Immature natural killer cell (primary cell): ENCODE data around the gene PALD1. TPM values are rescaled to one million over a fixed set of nuclear protein-coding genes. Genes with fewer than 3 reads are reported as not detected.

ENCODE experiments used
- DNase-seq, 3 donors: peaks; one replicate each; pipeline ENCODE4 v3.0.0; 2022; ENCODE audit warnings: mixed read lengths in 1 of 3
- H3K27ac Mint-ChIP-seq, 6 donors: one replicate each; pipeline ENCODE4 v1.8.0; 2020; ENCODE audit warnings: mixed read lengths in 6 of 6, mild to moderate bottlenecking in 5 of 6, inconsistent platforms in 4 of 6, moderate library complexity in 3 of 6
- H3K27me3 Mint-ChIP-seq, 3 donors: one replicate each; pipeline ENCODE4 v1.8.0; 2020 to 2021; ENCODE audit warnings: low read depth in 3 of 3, mild to moderate bottlenecking in 3 of 3, mixed read lengths in 3 of 3, moderate library complexity in 3 of 3, inconsistent platforms in 1 of 3
- H3K36me3 Mint-ChIP-seq, 3 donors: one replicate each; pipeline ENCODE4 v1.8.0; 2020; ENCODE audit warnings: mixed read lengths in 3 of 3, inconsistent platforms in 2 of 3, mild to moderate bottlenecking in 2 of 3
- H3K4me1 Mint-ChIP-seq, 2 donors: one replicate each; pipeline ENCODE4 v1.8.0; 2020; ENCODE audit warnings: inconsistent platforms in 2 of 2, mild to moderate bottlenecking in 2 of 2, mixed read lengths in 2 of 2, moderate library complexity in 1 of 2
- H3K4me3 Mint-ChIP-seq, 5 donors: one replicate each; pipeline ENCODE4 v1.8.0; 2020; ENCODE audit warnings: mild to moderate bottlenecking in 5 of 5, mixed read lengths in 5 of 5, inconsistent platforms in 3 of 5, moderate library complexity in 3 of 5
- H3K9me3 Mint-ChIP-seq, 6 donors: one replicate each; pipeline ENCODE4 v1.8.0; 2020; ENCODE audit warnings: mild to moderate bottlenecking in 6 of 6, mixed read lengths in 6 of 6, inconsistent platforms in 4 of 6, moderate library complexity in 3 of 6
- polyA plus RNA-seq, 3 donors: library from polyadenylated mRNA; unstranded; fragments of 300-500 nt; fragmentation: Illumina TruSeq; gene quantifications; one replicate each; pipeline ENCODE4 v1.2.3, GENCODE V29; 2021

Gene PALD1
- polyA plus RNA-seq, 3 donors from 2014 or later = 0.12 to 2.2 (median 0.14) TPM

- DNase-seq = no peak
- peaks cover 42 to 67% of the 10 kb centered on the region in 2 donors for H3K4me1 Mint-ChIP-seq
- H3K27me3 Mint-ChIP-seq = peaks cover 10 to 11% (median 10%) of the 10 kb centered on the region in 3 donors
- no peak overlapping the region for H3K27ac Mint-ChIP-seq
- H3K36me3 Mint-ChIP-seq = peaks cover 0 to 4% (median 0%) of the 10 kb centered on the region in 3 donors
- no peak overlapping the region for H3K4me3 Mint-ChIP-seq
- H3K9me3 Mint-ChIP-seq = no peaks in the 10 kb centered on the region
Measured at GRCh38 chr10:70582793-70583668, 104.5 kb downstream of the PALD1 start.

GRCh38 chr10:70583669-70584037 lies 105.1 kb downstream of the PALD1 start:
- Mint-ChIP-seq H3K9me3 (no peaks in the 10 kb centered on the region), H3K27ac (peak overlapping the region in 1 of 6 donors; percentile 50), H3K4me1 (peaks cover 36 to 67% of the 10 kb centered on the region in 2 donors), H3K36me3 (peaks cover 0 to 4% (median 0%) of the 10 kb centered on the region in 3 donors), H3K4me3 (no peak overlapping the region), H3K27me3 (peaks cover 6 to 11% (median 7%) of the 10 kb centered on the region in 3 donors)
- DNase-seq = no peak

DNA sequence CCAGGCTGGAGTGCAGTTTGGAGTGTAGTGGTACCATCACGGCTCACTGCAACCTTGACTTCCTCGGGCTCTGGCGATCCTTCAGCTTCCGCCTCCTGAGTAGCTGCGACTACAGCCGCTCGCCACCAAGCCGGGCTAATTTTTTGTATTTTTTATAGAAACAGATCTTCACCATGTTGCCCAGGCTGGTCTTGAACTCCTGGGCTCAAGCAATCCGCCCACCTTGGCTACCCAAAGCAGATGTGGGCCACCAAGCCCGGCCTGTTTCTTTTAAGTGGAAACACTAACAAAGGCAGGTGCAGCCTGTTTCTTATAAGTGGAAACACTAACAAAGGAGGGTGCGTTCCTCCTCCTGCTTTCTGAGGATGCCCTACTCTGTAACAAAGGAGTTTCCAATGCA lies 105.8 kb downstream of the PALD1 start:
- H3K27ac Mint-ChIP-seq = peak overlapping the region in 1 of 6 donors; percentile 42

GRCh38 chr10:70584909-70585544 lies 106.5 kb downstream of the PALD1 start:
- peaks cover 1 to 4% (median 4%) of the 10 kb centered on the region in 3 donors for H3K27me3 Mint-ChIP-seq
- peaks cover 30 to 67% of the 10 kb centered on the region in 2 donors for H3K4me1 Mint-ChIP-seq
- H3K36me3 Mint-ChIP-seq = peaks cover 0 to 11% (median 0%) of the 10 kb centered on the region in 3 donors
- H3K27ac Mint-ChIP-seq = peak overlapping the region in 2 of 6 donors; percentile 42 to 45
- H3K9me3 Mint-ChIP-seq = no peaks in the 10 kb centered on the region
- no peak for DNase-seq
- peak overlapping the region in 1 of 5 donors; percentile 13 for H3K4me3 Mint-ChIP-seq

More for the DNA sequence above, 105.8 kb downstream of the PALD1 start:
- peaks cover 6 to 7% (median 7%) of the 10 kb centered on the region in 3 donors for H3K27me3 Mint-ChIP-seq
- peaks cover 0 to 8% (median 0%) of the 10 kb centered on the region in 3 donors for H3K36me3 Mint-ChIP-seq
- H3K4me1 Mint-ChIP-seq = peaks cover 32 to 67% of the 10 kb centered on the region in 2 donors
- no peak for DNase-seq
- H3K4me3 Mint-ChIP-seq = no peak overlapping the region
- no peaks in the 10 kb centered on the region for H3K9me3 Mint-ChIP-seq

- Mint-ChIP-seq H3K36me3 (peaks cover 0 to 11% (median 0%) of the 10 kb centered on the region in 3 donors), H3K4me1 (peaks cover 27 to 67% of the 10 kb centered on the region in 2 donors), H3K27ac (no peak overlapping the region), H3K9me3 (no peaks in the 10 kb centered on the region), H3K4me3 (no peak overlapping the region), H3K27me3 (peaks cover 3 to 6% (median 4%) of the 10 kb centered on the region in 3 donors)
- no peak for DNase-seq
Measured at GRCh38 chr10:70585578-70586169, 107.1 kb downstream of the PALD1 start.

DNA sequence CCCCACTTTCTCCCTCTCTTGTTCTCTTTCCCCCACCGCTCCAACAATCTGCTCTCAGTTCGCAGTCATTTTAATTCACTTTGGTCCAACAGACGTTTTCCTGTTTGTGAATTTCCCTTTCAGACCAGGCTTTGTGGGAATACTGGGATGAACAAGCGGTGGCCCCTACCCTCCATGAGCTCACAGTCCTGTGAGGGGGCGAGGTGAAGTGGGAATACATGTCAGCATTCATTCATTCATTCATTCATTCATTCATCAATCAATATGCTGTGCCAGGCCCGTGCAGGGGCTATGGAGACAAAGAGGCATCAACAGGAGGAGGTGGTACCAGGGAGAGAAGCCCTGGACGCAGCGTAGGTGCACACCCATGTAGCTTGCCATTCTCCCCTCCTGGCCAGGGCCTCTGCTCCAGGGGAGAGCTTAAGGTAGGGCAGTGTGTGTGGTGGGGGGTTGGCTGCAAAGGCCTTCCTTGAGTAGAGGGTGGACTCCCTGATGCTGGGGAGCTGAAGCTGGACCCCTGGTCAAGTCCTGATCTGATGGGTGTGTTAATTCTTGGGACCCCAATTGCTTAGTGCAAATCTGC lies 107.9 kb downstream of the PALD1 start:
- Mint-ChIP-seq H3K27ac (no peak overlapping the region), H3K4me3 (peak overlapping the region in 1 of 5 donors; percentile 27), H3K4me1 (peaks cover 33 to 67% of the 10 kb centered on the region in 2 donors), H3K9me3 (no peaks in the 10 kb centered on the region), H3K27me3 (peaks cover 3 to 9% (median 4%) of the 10 kb centered on the region in 3 donors), H3K36me3 (peaks cover 0 to 11% (median 0%) of the 10 kb centered on the region in 3 donors)
- no peak for DNase-seq

GRCh38 chr10:70587045-70587658 lies 108.6 kb downstream of the PALD1 start:
- Mint-ChIP-seq H3K4me1 (peaks cover 38 to 70% of the 10 kb centered on the region in 2 donors), H3K9me3 (no peaks in the 10 kb centered on the region), H3K27ac (no peak overlapping the region), H3K4me3 (no peak overlapping the region), H3K27me3 (peaks cover 3 to 9% (median 4%) of the 10 kb centered on the region in 3 donors), H3K36me3 (peaks cover 0 to 11% (median 0%) of the 10 kb centered on the region in 3 donors)
- DNase-seq = no peak

GRCh38 chr10:70588255-70588654 lies 109.7 kb downstream of the PALD1 start:
- H3K27me3 Mint-ChIP-seq = peaks cover 2 to 13% (median 3%) of the 10 kb centered on the region in 3 donors
- DNase-seq = no peak
- no peaks in the 10 kb centered on the region for H3K9me3 Mint-ChIP-seq
- no peak overlapping the region for H3K27ac Mint-ChIP-seq
- peaks cover 47 to 81% of the 10 kb centered on the region in 2 donors for H3K4me1 Mint-ChIP-seq
- H3K36me3 Mint-ChIP-seq = peaks cover 0 to 14% (median 0%) of the 10 kb centered on the region in 3 donors
- no peak overlapping the region for H3K4me3 Mint-ChIP-seq

DNA sequence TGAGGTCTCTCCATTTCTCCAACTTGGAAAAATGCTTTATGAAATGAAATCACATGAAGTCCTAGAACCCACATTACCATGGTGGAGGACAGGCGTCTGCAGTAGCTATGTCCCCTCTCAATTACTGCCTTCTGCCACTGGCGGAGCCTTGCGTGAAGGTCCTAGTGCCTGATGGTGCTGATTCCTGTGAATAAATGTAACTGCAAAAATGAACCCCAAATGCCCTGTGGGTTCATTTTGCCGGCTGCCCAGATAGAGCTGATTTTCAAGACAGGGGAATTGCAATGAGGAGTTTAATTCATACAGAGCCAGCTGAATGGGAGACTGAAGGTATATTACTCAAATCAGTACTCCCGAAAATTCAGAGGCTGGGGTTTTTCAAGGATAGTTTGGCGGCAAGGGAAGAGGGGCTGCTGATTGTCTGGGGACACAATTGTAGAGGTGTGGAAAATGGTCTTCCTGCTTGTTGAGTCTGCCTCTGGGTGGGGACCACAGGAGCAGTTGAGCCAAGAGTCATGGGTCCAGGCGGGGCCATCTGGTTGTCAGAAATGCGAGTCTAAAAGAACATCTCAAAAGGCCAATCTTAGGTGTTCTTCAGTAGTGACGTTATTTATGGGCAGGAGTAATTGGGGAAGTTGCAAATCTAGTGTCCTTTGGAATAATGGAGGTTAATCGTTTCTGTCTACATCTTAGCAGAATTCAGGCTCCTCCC lies 110.4 kb downstream of the PALD1 start:
- Mint-ChIP-seq H3K27ac (peak overlapping the region in 4 of 6 donors; percentile 3 to 42 (median 8)), H3K4me1 (peaks cover 52 to 85% of the 10 kb centered on the region in 2 donors), H3K36me3 (peaks cover 0 to 14% (median 0%) of the 10 kb centered on the region in 3 donors), H3K27me3 (peaks cover 2 to 18% (median 3%) of the 10 kb centered on the region in 3 donors), H3K9me3 (no peaks in the 10 kb centered on the region), H3K4me3 (no peak overlapping the region)
- no peak for DNase-seq

DNA sequence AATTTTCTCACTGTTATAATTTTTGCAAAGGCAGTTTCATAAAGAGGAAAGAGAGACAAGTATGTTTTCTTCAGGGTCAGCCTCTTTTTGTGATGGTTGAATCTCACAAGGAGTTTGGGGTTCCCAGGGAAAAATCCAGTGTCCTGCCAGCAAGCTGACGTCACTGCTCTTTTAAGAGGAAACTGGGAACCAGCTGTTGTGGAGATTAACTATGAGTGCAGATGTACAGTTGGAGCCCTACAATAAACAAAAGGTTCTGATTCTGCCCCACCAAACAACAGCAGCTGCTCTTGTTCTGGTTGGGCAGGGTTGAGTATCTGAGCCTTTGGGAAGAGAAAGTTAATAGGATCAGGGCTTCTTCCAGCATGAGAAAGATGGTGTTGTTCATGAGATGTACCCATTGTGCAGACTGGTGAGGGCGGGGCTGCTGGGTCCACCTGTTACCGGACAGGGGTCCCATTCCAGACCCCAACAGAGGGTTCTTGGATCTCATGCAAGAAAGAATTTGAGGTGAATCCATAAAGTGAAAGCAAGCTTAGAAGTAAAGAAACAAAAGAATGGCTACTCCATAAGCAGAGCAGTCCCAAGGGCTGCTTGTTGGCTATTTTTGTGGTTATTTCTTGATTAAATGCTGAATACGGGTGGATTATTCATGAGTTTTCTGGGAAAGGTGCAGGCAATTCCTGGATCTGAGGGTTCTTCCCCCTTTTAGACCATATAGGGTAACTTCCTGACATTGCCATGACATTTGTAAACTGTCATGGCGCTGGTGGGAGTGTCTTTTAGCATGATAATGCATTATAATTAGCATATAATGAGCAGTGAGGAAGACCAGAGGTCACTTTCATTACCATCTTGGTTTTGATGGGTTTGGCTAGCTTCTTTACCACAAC lies 111.4 kb downstream of the PALD1 start:
- H3K9me3 Mint-ChIP-seq = no peaks in the 10 kb centered on the region
- H3K36me3 Mint-ChIP-seq = peaks cover 0 to 17% (median 3%) of the 10 kb centered on the region in 3 donors
- DNase-seq = no peak
- H3K27me3 Mint-ChIP-seq = peaks cover 6 to 25% (median 6%) of the 10 kb centered on the region in 3 donors
- no peak overlapping the region for H3K4me3 Mint-ChIP-seq
- H3K4me1 Mint-ChIP-seq = peaks cover 58 to 89% of the 10 kb centered on the region in 2 donors
- H3K27ac Mint-ChIP-seq = peak overlapping the region in 2 of 6 donors; percentile 17 to 34

GRCh38 chr10:70590655-70591416 lies 112.3 kb downstream of the PALD1 start:
- DNase-seq = no peak
- Mint-ChIP-seq H3K4me1 (peaks cover 61 to 89% of the 10 kb centered on the region in 2 donors), H3K4me3 (no peak overlapping the region), H3K27me3 (peaks cover 4 to 26% (median 6%) of the 10 kb centered on the region in 3 donors), H3K9me3 (no peaks in the 10 kb centered on the region), H3K36me3 (peaks cover 6 to 25% (median 6%) of the 10 kb centered on the region in 3 donors), H3K27ac (peak overlapping the region in 5 of 6 donors; percentile 11 to 47 (median 35))
